Thyroid gland (tissue), 4 donors: ENCODE results near the gene PRKCZ.

Source experiments
- CTCF ChIP-seq, 6 experiments: fragments of 200-600 bp in 3 of 6; fragments of 450-650 bp in 3 of 6; sonication (generic) in 3 of 6; IDR thresholded peaks; one replicate each; pipeline ENCODE4 v1.5.1; 2016 to 2019; ENCODE audit warnings: antibody characterized with exemption in 6 of 6, mild to moderate bottlenecking in 2 of 6, inconsistent platforms in 1 of 6, moderate library complexity in 1 of 6
- POLR2A ChIP-seq, 2 donors: fragments of 450-650 bp; IDR thresholded peaks; one replicate each; pipeline ENCODE4 v1.6.1; 2017; ENCODE audit warnings: antibody characterized with exemption in 2 of 2, mild to moderate bottlenecking in 2 of 2, moderate library complexity in 1 of 2

DNA sequence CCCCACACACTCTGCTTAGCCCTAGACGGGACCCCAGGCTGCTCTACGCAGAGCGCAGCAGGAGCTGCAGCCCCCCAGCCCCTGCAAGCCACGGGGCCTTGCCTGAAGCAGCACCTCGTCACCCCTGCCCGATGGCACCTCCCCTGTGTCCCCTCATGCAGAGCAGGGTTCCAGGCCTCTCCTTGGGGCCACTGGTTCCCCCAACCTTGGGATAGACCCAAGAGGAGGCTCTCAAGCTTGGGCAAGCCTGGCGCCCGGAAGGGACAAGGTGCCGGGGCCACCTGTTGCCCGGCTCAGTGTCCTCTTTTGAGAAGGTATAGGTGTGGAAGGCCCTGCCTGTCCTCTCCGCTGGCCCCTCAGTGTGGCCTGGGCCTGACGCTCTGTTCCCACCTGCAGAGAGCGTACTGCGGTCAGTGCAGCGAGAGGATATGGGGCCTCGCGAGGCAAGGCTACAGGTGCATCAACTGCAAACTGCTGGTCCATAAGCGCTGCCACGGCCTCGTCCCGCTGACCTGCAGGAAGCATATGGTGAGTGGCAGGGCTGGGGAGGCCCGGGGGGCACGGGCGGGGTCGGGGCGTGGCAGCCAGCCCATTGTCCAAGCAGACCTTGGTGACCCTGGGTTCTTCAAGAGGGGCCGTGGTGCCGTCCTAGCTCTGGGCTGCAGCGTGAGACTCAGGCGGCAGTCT is 93.7 kb downstream of the PRKCZ start:
- TF ChIP-seq CTCF (IDR thresholded peaks at IDR 0.05) (no peak), POLR2A (IDR thresholded peaks at IDR 0.05) (no peak)
